KOPT-K1 (cell line): Measurements from ENCODE around the gene TBX1.
"Not testable (repeated sequence)": the region's sequence is repeated elsewhere in the genome, so short reads cannot be mapped to it uniquely, and the experiment has no call there.

Experiments used
- H3K27ac ChIP-seq: fragments of 200-600 bp; sonication (generic); 2 replicates; pipeline ENCODE4 v1.5.1; 2016; ENCODE audit warnings: antibody characterized with exemption, mild to moderate bottlenecking, low read depth, low read length; ENCODE audit not compliant: poor library complexity, severe bottlenecking
- H3K36me3 ChIP-seq: fragments of 200-600 bp; sonication (generic); 2 replicates; pipeline ENCODE4 v1.5.1; 2017; ENCODE audit warnings: antibody characterized with exemption, mild to moderate bottlenecking, low read length, moderate library complexity; ENCODE audit not compliant: insufficient read depth
- H3K9me3 ChIP-seq: fragments of 200-600 bp; sonication (generic); 2 replicates; pipeline ENCODE4 v1.5.1; 2017; ENCODE audit warnings: antibody characterized with exemption, low read length, mild to moderate bottlenecking; ENCODE audit not compliant: insufficient read depth, poor library complexity, severe bottlenecking

The TBX1 gene

DNA sequence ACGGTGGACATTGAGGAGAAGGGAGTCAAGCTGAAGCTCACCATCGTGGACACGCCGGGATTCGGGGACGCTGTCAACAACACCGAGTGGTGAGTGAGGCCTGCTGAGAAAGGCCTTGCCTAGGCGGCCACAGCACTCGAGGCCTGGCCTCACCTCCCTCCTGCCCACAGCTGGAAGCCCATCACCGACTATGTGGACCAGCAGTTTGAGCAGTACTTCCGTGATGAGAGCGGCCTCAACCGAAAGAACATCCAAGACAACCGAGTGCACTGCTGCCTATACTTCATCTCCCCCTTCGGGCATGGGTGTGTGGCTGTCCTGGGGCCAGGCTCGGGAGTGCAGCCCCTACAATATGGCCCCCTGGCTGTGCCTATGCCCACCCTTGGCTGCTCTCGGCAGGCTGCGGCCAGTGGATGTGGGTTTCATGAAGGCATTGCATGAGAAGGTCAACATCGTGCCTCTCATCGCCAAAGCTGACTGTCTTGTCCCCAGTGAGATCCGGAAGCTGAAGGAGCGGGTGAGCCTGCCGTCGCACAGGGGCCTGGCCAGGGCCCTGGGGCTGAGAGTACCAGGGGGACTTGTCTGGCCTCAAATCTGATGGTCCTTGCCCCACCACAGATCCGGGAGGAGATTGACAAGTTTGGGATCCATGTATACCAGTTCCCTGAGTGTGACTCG is 40.3 kb upstream of the TBX1 start:
- H3K27ac ChIP-seq: no peak overlapping the region
- H3K36me3 ChIP-seq: no peaks in the 10 kb centered on the region

DNA sequence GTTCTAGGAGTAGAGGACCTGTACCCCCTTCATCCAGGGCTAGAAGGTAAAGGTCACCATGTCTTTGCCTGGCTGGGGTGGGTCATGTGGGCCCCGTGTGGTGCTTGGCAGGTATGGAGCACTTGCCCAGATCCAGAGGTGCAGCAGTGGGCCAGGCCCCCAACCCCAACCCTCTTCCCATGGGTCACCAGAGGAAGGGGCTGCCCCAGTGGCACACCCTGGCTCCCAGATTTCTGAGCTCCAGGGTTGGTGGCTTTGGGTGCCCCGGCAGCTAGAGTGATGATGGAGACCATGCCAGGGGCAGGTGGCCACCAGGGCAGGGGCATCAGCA is 39.6 kb upstream of the TBX1 start:
- Histone ChIP-seq H3K27ac (no peak overlapping the region), H3K9me3 (no peaks in the 10 kb centered on the region), H3K36me3 (no peaks in the 10 kb centered on the region)

More for the DNA sequence above, 40.3 kb upstream of the TBX1 start:
- H3K9me3 ChIP-seq: no peaks in the 10 kb centered on the region

DNA sequence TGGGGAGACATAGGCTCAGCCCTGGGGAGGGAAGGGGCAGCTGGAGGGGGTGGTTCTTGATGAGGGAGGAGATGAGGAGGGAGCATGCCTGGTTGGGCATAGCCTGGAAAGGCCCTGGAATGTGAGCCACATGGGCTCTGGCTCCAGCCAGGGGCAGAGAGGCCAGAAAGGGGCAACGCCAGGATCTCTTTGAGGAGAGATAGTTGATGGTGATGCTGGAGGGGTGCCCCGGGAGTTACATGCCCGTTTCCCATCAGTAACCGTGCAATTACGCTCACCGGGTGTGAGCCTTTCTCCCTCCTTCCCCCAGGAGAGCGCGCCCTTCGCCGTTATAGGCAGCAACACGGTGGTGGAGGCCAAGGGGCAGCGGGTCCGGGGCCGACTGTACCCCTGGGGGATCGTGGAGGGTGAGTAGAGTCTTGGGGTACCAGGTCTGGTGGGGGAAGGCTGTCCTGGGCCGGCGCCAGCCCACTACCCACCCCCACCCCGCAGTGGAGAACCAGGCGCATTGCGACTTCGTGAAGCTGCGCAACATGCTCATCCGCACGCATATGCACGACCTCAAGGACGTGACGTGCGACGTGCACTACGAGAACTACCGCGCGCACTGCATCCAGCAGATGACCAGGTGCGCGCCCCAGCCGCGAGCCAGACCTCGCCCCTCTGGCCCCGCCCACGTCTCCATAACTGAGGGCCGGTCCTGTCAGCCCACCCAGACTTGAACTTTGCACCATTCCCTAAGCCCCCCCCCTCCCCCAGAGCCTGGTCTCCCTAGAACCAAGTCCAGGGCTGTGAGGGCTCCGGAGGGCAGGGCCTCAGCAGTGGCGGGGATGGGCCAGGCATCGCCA is 39.0 kb upstream of the TBX1 start:
- Histone ChIP-seq H3K9me3 (no peaks in the 10 kb centered on the region), H3K36me3 (no peaks in the 10 kb centered on the region), H3K27ac (no peak overlapping the region)

DNA sequence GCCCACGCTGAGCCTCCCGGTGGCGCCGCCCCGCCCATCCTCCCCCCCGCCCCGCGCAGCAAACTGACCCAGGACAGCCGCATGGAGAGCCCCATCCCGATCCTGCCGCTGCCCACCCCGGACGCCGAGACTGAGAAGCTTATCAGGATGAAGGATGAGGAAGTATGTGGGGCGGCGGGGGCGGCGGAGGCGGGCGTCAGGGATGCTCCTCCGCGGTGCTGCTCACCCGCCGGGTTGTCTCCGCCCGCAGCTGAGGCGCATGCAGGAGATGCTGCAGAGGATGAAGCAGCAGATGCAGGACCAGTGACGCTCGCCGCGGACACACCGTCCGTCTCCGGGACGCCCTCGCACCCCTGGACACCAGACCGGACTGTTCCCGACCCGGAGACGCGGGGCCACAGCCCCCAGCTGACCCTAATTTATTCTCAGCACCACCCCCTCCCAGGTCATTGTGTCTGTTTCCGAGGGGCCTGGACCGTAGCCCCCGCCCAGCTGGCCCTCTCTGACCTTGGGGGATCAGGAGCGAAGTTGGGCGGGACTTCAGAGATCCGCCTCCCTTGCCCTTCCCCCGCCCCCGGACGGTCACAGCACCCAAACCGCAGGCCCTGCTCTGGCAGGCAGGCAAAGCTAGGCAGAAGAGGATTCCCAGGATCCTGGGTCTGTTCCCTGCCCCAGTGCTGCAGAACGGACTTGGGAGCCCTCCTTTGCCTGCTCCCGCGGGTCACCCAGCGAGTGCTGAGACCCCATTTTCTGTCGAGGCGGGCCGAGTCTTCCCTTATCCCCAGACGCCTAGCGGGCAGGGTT is 38.2 kb upstream of the TBX1 start:
- no peaks in the 10 kb centered on the region for H3K9me3 ChIP-seq
- H3K36me3 ChIP-seq: no peaks in the 10 kb centered on the region
- no peak overlapping the region for H3K27ac ChIP-seq

DNA sequence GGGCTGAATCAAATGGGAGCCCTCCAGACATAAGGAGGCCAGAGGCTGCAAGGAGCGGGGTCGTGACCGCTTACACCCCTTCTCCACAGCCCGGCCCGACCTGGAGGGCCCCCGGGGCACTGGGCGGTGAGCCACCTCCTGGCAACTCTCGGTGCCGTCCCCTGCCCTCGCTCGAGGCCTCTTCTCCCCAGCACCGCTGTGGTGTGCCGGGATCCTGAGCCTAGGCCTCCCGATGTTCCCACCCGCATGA is 37.7 kb upstream of the TBX1 start:
- Histone ChIP-seq H3K9me3 (no peaks in the 10 kb centered on the region), H3K27ac (no peak overlapping the region), H3K36me3 (no peaks in the 10 kb centered on the region)

DNA sequence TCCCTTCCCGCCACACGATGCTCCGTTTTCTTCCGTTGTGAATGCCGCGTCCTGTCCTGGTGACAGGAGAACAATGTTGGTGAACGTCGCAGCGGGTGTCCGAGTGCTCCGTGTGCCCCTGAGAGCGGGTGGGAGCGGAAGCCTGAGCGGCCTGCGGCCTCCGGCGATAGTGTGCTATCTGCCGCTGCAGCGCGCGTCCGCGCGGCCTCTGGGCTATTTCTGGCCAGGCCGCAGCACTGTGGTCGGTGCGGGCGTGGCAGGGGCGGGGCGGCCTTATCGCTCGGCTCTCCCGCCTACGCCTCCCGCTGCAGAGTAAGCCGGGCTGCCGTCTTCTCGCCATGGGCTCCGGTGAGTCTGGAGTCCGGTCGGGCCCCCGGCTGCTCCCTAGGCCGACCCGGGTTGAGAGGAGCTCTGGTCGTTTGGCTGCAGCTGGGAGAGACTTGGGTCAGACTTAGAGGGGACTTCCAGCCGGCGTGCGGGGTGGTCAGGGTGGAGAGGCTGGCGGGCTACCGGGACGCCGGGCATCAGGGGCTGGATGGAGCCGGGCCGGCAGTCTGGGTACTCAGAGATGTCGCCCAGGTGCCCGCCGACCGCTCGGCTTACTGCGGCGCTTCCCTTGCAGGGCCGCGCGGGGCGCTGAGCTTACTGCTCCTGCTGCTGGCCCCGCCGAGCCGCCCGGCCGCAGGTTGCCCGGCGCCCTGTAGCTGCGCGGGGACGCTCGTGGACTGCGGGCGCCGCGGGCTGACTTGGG is 37.2 kb upstream of the TBX1 start, which contains the start of gene GP1BB:
Gene GP1BB, plus strand, starts transcription at position 308 of the 751 bp plus-strand sequence. Its CDS starts 31 bp downstream, at position 339.
- no peaks in the 10 kb centered on the region for H3K9me3 ChIP-seq
- no peaks in the 10 kb centered on the region for H3K36me3 ChIP-seq
- no peak within 1 kb of the TSS for H3K27ac ChIP-seq

DNA sequence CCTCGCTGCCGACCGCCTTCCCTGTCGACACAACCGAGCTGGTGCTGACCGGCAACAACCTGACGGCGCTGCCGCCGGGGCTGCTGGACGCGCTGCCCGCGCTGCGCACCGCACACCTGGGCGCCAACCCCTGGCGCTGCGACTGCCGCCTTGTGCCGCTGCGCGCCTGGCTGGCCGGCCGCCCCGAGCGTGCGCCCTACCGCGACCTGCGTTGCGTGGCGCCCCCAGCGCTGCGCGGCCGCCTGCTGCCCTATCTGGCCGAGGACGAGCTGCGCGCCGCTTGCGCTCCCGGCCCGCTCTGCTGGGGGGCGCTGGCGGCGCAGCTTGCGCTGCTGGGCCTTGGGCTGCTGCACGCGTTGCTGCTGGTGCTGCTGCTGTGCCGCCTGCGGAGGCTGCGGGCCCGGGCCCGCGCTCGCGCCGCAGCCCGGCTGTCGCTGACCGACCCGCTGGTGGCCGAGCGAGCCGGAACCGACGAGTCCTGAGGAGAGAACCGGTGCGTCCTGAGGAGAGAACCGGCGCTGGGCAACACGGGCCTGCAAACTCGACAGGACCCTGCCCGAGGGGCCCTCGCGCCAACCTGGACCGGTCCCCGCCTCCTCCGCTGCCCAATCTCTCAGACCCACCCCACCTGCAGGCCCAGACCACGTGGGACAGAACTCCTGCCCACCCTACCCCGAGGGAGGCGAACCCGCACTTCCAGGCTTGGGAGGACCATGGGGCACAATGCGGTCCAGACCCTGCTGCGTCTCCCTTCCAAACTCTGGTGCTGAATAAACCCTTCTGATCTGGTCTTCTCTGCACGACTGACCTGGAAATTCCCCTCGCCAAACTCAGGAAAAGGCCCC is 36.4 kb upstream of the TBX1 start:
- Histone ChIP-seq H3K9me3 (no peaks in the 10 kb centered on the region), H3K27ac (no peak overlapping the region), H3K36me3 (no peaks in the 10 kb centered on the region)

DNA sequence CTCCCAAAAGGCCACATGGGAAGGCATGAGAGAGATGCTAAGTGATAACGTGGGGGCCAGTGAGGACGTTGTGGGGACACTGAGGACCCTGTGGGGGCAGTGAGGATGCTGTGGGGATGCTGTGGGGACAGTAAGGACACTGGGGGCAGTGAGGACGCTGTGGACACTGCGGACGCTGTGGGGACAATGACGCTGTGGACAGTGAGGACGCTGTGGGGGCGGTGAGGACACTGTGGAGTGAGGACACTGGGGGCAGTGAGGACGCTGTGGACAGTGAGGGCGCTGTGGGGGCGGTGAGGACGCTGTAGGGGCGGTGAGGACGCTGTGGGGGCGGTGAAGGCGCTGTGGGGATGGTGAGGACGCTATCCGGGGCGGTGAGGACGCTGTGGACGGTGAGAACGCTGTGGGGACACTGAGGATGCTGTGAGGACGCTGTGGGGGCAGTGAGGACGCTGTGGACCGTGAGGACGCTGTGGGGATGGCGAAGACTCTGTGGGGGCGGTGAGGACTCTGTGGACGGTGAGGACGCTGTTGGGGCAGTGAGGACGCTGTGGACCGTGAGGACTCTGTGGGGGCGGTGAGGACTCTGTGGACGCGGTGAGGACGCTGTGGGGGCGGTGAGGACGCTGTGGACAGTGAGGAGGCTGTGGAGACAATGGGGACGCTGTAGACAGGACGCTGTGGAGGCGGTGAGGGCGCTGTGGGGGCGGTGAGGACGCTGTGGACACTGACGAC is 35.5 kb upstream of the TBX1 start:
- no peaks in the 10 kb centered on the region for H3K36me3 ChIP-seq
- no peaks in the 10 kb centered on the region for H3K9me3 ChIP-seq
- H3K27ac ChIP-seq: no peak overlapping the region

DNA sequence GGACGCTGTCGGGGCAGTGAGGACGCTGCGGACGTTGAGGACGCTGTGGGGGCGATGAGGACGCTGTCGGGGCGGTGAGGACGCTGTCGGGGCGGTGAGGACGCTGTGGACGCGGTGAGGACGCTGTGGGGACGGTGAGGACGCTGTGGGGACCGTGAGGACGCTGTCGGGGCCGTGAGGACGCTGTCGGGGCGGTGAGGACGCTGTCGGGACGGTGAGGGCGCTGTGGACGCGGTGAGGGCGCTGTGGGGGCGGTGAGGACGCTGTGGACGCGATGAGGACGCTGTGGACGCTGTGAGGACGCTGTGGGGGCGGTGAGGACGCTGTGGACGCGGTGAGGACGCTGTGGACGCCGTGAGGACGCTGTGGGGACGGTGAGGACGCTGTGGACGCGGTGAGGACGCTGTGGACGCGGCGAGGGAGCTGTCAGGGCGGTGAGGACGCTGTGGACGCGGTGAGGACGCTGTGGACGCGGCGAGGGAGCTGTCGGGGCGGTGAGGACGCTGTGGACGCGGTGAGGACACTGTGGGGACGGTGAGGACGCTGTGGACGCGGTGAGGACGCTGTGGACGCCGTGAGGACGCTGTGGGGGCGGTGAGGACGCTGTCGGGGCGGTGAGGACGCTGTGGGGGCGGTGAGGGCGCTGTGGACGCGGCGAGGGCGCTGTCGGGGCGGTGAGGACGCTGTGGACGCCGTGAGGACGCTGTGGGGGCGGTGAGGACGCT is 34.4 kb upstream of the TBX1 start:
- H3K9me3 ChIP-seq, H3K36me3 ChIP-seq, H3K27ac ChIP-seq: not testable (repeated sequence)

DNA sequence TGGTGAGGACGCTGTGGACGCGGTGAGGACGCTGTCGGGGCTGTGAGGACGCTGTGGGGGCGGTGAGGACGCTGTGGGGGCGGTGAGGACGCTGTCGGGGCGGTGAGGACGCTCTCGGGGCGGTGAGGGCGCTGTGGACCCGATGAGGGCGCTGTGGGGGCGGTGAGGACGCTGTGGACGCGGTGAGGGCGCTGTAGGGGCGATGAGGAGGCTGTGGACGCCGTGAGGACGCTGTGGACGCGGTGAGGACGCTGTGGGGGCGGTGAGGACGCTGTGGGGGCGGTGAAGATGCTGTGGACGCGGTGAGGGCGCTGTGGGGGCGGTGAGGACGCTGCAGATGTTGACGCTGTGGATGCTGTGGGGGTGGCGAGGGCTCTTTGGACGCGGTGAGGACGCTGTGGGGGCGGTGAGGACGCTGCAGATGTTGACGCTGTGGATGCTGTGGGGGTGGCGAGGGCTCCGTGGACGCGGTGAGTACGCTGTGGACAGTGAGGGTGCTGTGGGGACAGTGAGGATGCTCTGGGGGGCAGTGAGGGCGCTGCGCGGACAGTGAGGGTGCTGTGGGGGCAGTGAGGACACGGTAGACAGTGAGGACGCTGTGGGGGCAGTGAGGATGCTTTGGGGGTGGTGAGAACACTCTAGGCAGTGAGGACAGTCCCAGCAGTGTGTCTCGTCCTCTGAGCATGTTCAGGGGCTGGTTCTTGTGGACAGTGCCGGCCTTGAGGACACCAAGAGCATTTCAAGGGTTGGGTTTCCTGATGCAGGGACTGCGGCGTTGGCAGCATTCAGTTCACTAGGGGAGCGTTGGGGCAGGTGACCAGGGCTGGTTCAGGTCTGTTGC is 33.0 kb upstream of the TBX1 start:
- Histone ChIP-seq H3K9me3 (no peaks in the 10 kb centered on the region), H3K36me3 (no peaks in the 10 kb centered on the region), H3K27ac (no peak overlapping the region)

DNA sequence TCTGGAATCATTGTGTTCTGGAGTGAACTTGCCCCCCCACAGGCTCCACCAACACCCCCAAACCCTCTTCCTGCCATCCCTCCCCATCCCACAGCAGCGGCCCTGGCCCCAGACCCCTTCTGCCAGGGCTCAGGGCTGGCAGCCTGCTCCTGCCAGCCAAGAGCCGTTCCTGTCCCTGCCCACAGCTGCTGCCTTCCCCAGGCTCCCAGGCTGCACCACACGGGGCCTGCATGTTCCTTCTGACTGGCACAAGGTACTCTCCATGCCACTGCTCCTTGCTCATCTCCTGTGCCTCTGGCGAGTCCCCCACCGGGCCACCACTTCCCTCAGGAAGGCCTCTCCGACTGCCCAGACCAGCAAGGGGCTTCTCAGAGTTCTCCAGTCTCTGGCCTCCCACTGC is 32.3 kb upstream of the TBX1 start:
- Histone ChIP-seq H3K36me3 (no peaks in the 10 kb centered on the region), H3K9me3 (no peaks in the 10 kb centered on the region), H3K27ac (no peak overlapping the region)

DNA sequence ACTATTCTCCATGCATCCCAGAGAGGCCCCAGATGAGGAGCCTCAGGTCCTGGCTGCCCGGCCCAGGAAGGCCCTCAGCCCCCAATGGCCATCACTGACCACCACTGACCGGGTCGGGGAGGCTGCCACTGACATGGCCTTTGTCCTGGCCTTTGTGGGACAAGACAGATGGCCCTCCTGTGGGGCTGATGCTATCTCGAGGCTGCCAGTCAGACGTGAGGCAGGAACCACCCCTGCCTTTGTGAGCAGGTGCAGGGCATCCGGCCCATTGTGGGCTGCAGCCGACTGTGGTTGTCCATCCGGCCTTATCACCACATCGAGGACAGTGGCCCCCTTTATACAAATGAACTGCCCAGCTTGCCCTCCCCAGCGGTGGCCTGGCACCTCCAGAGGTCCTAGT is 31.7 kb upstream of the TBX1 start:
- no peaks in the 10 kb centered on the region for H3K36me3 ChIP-seq
- no peak overlapping the region for H3K27ac ChIP-seq
- no peaks in the 10 kb centered on the region for H3K9me3 ChIP-seq

DNA sequence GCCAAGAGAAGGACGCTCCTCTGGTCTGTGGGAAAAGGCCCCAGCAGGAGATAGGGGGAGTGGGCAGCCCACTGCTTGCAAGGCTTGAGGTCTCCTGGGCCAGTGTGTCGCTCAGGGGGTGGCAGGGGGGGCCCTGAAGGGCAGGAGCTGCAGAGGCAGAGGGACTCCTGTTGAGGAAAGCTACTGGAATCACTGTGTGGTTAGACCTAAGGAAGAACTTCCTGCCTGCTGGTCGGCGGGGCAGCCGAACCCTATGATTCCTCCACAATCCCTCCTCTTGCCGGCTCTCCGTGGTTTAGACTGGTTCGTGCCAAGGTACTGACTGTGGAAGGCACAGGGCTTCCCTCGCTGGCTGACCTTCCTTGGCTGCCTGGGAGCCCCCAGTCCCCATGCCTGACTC is 31.1 kb upstream of the TBX1 start:
- H3K36me3 ChIP-seq: no peaks in the 10 kb centered on the region
- no peak overlapping the region for H3K27ac ChIP-seq
- no peaks in the 10 kb centered on the region for H3K9me3 ChIP-seq
